Astrocyte (in vitro differentiated cells and primary cell): ENCODE measurements around the gene PODNL1.

Experiments
- CTCF ChIP-seq: IDR thresholded peaks from 2 replicates; pipeline ENCODE4 v1.5.1; 2011; ENCODE audit warnings: low read depth, mild to moderate bottlenecking, inconsistent platforms, low read length, moderate library complexity; ENCODE audit not compliant: insufficient read depth
- EZH2 ChIP-seq: IDR thresholded peaks from 2 replicates; pipeline ENCODE4 v1.6.1; 2012; ENCODE audit warnings: mild to moderate bottlenecking, low read length, inconsistent platforms; ENCODE audit not compliant: insufficient read depth

- TF ChIP-seq CTCF = no peak
- no peak for TF ChIP-seq EZH2
Measured at GRCh38 chr19:13906521-13906904, 31.7 kb downstream of the PODNL1 start.
